WTC11 (cell line): ENCODE results near the gene PTPRH.

Source experiments
- ETV6 ChIP-seq: sonication (generic); formaldehyde crosslinking; IDR thresholded peaks from 2 replicates; pipeline ENCODE4 v1.8.1; 2022; ENCODE audit warnings: mild to moderate bottlenecking, missing genetic modification reagents
- NFE2L1 ChIP-seq: sonication (generic); formaldehyde crosslinking; IDR thresholded peaks from 2 replicates; pipeline ENCODE4 v1.8.1; 2023; ENCODE audit warnings: missing genetic modification reagents

GRCh38 chr19:55172741-55173140 lies 36.6 kb downstream of the PTPRH start:
- TF ChIP-seq ETV6, result no peak
- no peak for TF ChIP-seq NFE2L1 (CRISPR knock-in tag)
